Subcutaneous adipose tissue (tissue), 4 donors: ENCODE measurements around the gene NF2. TPM values are rescaled to one million over a fixed set of nuclear protein-coding genes. Genes with fewer than 3 reads are reported as not detected.

ENCODE experiments used
- CTCF ChIP-seq: fragments of 450-650 bp; IDR thresholded peaks from one replicate; pipeline ENCODE4 v1.5.1; 2016; ENCODE audit warnings: low read depth, mild to moderate bottlenecking, control low read depth, antibody characterized with exemption, moderate library complexity
- total RNA-seq, 4 donors: library from RNA; depleted of rRNA; stranded (reverse); fragments of >200 nt; gene quantifications; one replicate each; pipeline ENCODE4 v1.1.0, GENCODE V29; 2016

NF2 gene
- total RNA-seq, 4 donors from 2014 or later: 18.9 to 28.6 (median 20.7) TPM

- no peak for TF ChIP-seq CTCF
Observed at GRCh38 chr22:29727131-29727523, 123.7 kb downstream of the NF2 start.

- TF ChIP-seq CTCF: no peak
Observed at GRCh38 chr22:29729161-29729560, 125.7 kb downstream of the NF2 start.

GRCh38 chr22:29731058-29731850, 127.8 kb downstream of the NF2 start:
- no peak for TF ChIP-seq CTCF

GRCh38 chr22:29732883-29733282, 129.4 kb downstream of the NF2 start:
- no peak for TF ChIP-seq CTCF

- TF ChIP-seq CTCF: no peak
Observed at GRCh38 chr22:29733362-29734201, 130.1 kb downstream of the NF2 start.

- TF ChIP-seq CTCF: no peak
Observed at GRCh38 chr22:29734406-29734805, 131.0 kb downstream of the NF2 start.

- TF ChIP-seq CTCF: no peak
Observed at GRCh38 chr22:29734838-29735237, 131.4 kb downstream of the NF2 start.
